Smooth muscle cell (in vitro differentiated cells): ENCODE results near the gene WDR5. TPM values are rescaled to one million over a fixed set of nuclear protein-coding genes. Genes with fewer than 3 reads are reported as not detected.

Experiments used
- DNase-seq: peaks from one replicate; lab custom pipeline; 2025; ENCODE audit not compliant: unreplicated experiment; lab: John Stamatoyannopoulos, UW
- H2AFZ ChIP-seq: fragments of 200-600 bp; sonication (generic); 2 replicates; pipeline ENCODE4 v1.6.0; 2016; ENCODE audit warnings: antibody characterized with exemption, low read depth, mild to moderate bottlenecking
- H3F3A ChIP-seq: fragments of 200-600 bp; sonication (generic); 2 replicates; pipeline ENCODE4 v1.6.0; 2017; ENCODE audit warnings: antibody characterized with exemption, low read depth
- H3K27ac ChIP-seq: fragments of 200-600 bp; sonication (generic); 2 replicates; pipeline ENCODE4 v1.5.1; 2016; ENCODE audit warnings: low read depth, mild to moderate bottlenecking
- H3K27me3 ChIP-seq: fragments of 200-600 bp; sonication (generic); 2 replicates; pipeline ENCODE4 v1.6.1; 2016; ENCODE audit warnings: low read depth, mild to moderate bottlenecking
- H3K36me3 ChIP-seq: fragments of 200-600 bp; sonication (generic); 2 replicates; pipeline ENCODE4 v1.5.1; 2016; ENCODE audit warnings: low read depth
- H3K4me1 ChIP-seq: fragments of 200-600 bp; sonication (generic); 2 replicates; pipeline ENCODE4 v1.5.1; 2016; ENCODE audit warnings: low read depth
- H3K4me2 ChIP-seq: fragments of 200-600 bp; sonication (generic); 2 replicates; pipeline ENCODE4 v1.6.0; 2016; ENCODE audit warnings: mild to moderate bottlenecking
- H3K4me3 ChIP-seq: fragments of 200-600 bp; sonication (generic); 2 replicates; pipeline ENCODE4 v1.5.1; 2016; ENCODE audit warnings: mild to moderate bottlenecking
- H3K79me2 ChIP-seq: fragments of 200-600 bp; sonication (generic); 2 replicates; pipeline ENCODE4 v1.6.0; 2016; ENCODE audit warnings: low read depth, mild to moderate bottlenecking
- H3K9ac ChIP-seq: fragments of 200-600 bp; sonication (generic); 2 replicates; pipeline ENCODE4 v1.6.0; 2016; ENCODE audit warnings: low read depth
- H3K9me3 ChIP-seq: fragments of 200-600 bp; sonication (generic); replicated peaks from 2 replicates; pipeline ENCODE4 v1.5.1; 2016; ENCODE audit warnings: low read depth
- H4K20me1 ChIP-seq: fragments of 200-600 bp; sonication (generic); 2 replicates; pipeline ENCODE4 v1.6.0; 2016; ENCODE audit warnings: low read depth
- WGBS: methylation state at CpG from one replicate; pipeline ENCODE4 v1.1.7; 2016; ENCODE audit warnings: low lambda C conversion rate; 5-methylcytosine and 5-hydroxymethylcytosine counted together
- polyA plus RNA-seq: library from polyadenylated mRNA; unstranded; fragments of >200 nt; fragmentation: Nextera tagmentation; extraction: Ambion mirVana; gene quantifications from 2 replicates; pipeline ENCODE4 v1.2.1, GENCODE V29; 2016
- total RNA-seq: library from RNA; depleted of rRNA; stranded (reverse); fragments of >200 nt; gene quantifications from 2 replicates; pipeline ENCODE4 v1.2.3, GENCODE V29; 2014
- TF ChIP-seq, protein P1 (sequence below): fragments of 200-600 bp; sonication (generic); IDR thresholded peaks from 2 replicates; pipeline ENCODE4 v1.5.1; 2017; ENCODE audit warnings: borderline replicate concordance, mild to moderate bottlenecking, antibody characterized with exemption; ENCODE audit not compliant: insufficient read depth, poor library complexity, severe bottlenecking

WDR5 gene
- total and polyA plus RNA-seq, 2 experiments from 2014 or later, result 9.8 to 15.7 TPM

DNA sequence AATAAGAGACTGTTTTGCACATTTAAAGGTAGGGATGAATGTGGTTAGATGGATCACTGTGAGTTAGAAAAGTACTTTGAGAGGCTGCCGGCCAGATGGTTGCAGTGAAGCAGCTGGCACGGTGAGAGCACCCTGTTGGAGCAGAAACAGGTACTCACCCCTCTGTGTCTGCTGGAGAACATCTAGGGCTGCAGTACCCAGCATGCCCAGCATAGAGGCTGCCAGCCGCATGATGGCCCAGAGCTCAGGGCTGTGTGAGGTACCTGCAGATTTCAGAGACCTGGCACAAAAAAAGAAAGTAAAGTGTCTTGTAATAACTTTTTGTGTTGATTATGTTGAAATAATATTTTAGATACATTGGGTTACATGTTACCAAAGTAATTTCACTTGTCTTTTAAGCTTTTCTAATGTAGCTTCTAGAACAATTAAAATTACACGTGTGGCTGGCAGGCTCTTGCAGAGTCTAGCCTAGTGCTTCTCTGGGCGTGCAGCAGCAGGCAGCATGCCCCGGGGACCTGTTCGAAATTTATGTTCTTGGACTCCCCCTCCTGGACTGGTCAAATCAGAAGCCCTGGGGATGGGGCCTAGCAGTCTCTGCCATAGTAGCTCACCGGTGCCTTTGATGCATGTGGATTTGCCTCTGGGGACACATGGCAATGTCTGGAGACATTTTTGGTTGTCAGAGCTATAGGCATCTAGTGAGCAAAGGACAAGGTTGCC is 11.1 kb downstream of the WDR5 start:
- Histone ChIP-seq H3K9ac (no peak overlapping the region), H2AFZ (no peak overlapping the region), H3K4me2 (no peak overlapping the region), H3K27me3 (no peaks in the 10 kb centered on the region), H4K20me1 (peaks cover 16% of the 10 kb centered on the region), H3K36me3 (no peaks in the 10 kb centered on the region), H3F3A (no peaks in the 10 kb centered on the region), H3K4me1 (no peaks in the 10 kb centered on the region), H3K27ac (no peak overlapping the region), H3K4me3 (no peak overlapping the region), H3K9me3 (no peaks in the 10 kb centered on the region), H3K79me2 (no peaks in the 10 kb centered on the region)
- DNase-seq, result no peak
- TF ChIP-seq, protein P1, sequence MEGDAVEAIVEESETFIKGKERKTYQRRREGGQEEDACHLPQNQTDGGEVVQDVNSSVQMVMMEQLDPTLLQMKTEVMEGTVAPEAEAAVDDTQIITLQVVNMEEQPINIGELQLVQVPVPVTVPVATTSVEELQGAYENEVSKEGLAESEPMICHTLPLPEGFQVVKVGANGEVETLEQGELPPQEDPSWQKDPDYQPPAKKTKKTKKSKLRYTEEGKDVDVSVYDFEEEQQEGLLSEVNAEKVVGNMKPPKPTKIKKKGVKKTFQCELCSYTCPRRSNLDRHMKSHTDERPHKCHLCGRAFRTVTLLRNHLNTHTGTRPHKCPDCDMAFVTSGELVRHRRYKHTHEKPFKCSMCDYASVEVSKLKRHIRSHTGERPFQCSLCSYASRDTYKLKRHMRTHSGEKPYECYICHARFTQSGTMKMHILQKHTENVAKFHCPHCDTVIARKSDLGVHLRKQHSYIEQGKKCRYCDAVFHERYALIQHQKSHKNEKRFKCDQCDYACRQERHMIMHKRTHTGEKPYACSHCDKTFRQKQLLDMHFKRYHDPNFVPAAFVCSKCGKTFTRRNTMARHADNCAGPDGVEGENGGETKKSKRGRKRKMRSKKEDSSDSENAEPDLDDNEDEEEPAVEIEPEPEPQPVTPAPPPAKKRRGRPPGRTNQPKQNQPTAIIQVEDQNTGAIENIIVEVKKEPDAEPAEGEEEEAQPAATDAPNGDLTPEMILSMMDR, result no peak
- 89% methylated on average over 8 of the region's 8 CpGs for WGBS

DNA sequence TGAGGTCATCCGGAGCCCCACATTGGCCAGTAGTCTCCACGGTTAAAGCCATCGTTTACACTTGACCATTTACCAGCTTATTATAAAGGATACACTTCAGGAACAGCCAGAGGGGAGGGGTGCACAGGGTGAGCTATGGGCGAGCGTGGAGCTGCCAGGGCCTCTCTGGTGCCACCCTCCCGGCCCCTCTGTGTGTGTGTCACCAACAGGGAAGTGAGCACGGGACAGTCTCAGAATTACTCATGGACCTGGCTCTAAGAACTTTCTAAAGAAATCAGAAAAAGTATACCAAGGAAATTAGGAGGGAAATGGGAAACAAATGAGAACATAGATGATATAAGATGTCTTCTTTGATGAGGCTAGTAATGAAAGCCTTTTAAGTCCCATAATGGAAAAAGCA is 13.5 kb downstream of the WDR5 start:
- Histone ChIP-seq H3K4me2 (no peak overlapping the region), H3K27ac (no peak overlapping the region), H3K27me3 (no peaks in the 10 kb centered on the region), H3K9ac (no peak overlapping the region), H3K9me3 (no peaks in the 10 kb centered on the region), H3K4me1 (no peaks in the 10 kb centered on the region), H3K79me2 (no peaks in the 10 kb centered on the region), H4K20me1 (peaks cover 16% of the 10 kb centered on the region), H3K4me3 (no peak overlapping the region), H2AFZ (no peak overlapping the region), H3K36me3 (no peaks in the 10 kb centered on the region), H3F3A (no peaks in the 10 kb centered on the region)
- TF ChIP-seq, protein P1, result no peak
- WGBS, result 91% methylated on average over 7 of the region's 7 CpGs
- DNase-seq, result no peak

DNA sequence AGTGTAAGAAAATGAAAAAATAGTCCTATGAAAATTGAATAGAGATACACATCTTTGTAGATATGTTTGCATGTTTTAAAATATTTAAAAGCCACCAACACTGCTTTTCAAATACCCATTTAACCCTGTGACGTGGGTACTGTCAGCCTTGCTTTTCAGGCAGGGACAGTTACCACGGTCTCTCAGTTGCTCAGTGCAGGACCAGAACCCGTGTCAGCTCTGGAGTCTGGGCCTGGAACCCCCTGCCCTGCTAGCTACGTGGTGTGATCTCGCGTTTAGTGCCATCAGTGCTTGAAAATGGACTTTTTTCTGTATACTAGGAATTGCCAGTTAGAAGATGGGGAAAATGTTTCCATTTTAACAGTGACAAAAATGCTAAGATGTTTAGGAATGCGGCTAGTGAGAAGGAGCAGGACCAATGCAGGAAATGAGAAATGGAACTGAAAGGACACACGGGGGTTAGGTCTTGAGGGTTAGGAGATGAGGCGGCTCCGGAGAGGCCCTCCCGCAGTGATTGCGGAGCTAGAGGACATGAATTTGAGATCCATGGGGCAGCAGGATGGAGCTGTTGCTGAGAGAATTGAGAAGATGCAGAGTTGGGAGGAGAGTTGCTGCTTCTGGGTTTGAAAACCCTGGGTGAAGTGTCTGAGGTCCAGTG is 14.8 kb downstream of the WDR5 start:
- H3K79me2 ChIP-seq, result no peaks in the 10 kb centered on the region
- no peak overlapping the region for H3K9ac ChIP-seq
- no peaks in the 10 kb centered on the region for H3K9me3 ChIP-seq
- no peak overlapping the region for H2AFZ ChIP-seq
- H3K4me3 ChIP-seq, result no peak overlapping the region
- no peaks in the 10 kb centered on the region for H3K4me1 ChIP-seq
- peaks cover 16% of the 10 kb centered on the region for H4K20me1 ChIP-seq
- TF ChIP-seq, protein P1, result no peak
- no peak overlapping the region for H3K27ac ChIP-seq
- no peaks in the 10 kb centered on the region for H3F3A ChIP-seq
- H3K4me2 ChIP-seq, result no peak overlapping the region
- no peak for DNase-seq
- 97% methylated on average over 12 of the region's 12 CpGs for WGBS
- H3K36me3 ChIP-seq, result no peaks in the 10 kb centered on the region
- no peaks in the 10 kb centered on the region for H3K27me3 ChIP-seq

DNA sequence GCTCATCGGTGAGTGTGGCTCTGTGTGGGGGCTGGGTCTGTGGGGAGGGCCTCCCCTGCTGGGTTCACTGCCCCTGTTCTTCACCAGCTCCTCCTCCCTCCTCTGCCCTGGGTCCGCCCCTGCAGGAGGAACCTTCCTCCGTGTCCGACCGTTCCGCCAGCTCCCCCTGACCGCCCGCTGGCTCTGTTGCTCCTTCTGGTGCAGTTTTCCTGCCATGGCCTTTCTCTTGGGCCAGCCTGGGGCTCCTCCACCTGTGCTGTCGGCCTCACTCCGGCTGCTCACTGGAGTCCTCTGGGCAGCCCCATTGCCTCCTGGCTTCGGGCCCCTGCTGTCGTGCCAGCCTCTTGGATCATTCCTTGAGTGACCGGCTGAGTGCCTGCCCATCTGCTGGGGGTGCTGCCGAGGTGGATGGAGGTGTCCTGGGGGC is 16.2 kb downstream of the WDR5 start:
- H3K9ac ChIP-seq, result no peak overlapping the region
- no peaks in the 10 kb centered on the region for H3K4me1 ChIP-seq
- H3K27ac ChIP-seq, result no peak overlapping the region
- no peaks in the 10 kb centered on the region for H3K79me2 ChIP-seq
- H4K20me1 ChIP-seq, result peaks cover 7% of the 10 kb centered on the region
- H2AFZ ChIP-seq, result no peak overlapping the region
- no peaks in the 10 kb centered on the region for H3K27me3 ChIP-seq
- H3K4me2 ChIP-seq, result no peak overlapping the region
- no peaks in the 10 kb centered on the region for H3K9me3 ChIP-seq
- no peaks in the 10 kb centered on the region for H3F3A ChIP-seq
- TF ChIP-seq, protein P1, result no peak
- WGBS, result 94% methylated on average over 14 of the region's 14 CpGs
- H3K36me3 ChIP-seq, result no peaks in the 10 kb centered on the region
- no peak for DNase-seq
- H3K4me3 ChIP-seq, result no peak overlapping the region
